ENCODE measurements around the gene KLHL26.

Gene KLHL26

GRCh38 chr19:18616023-18616422 is 20.8 kb upstream of the KLHL26 start:
- no peak for DNase-seq

GRCh38 chr19:18617562-18617961 is 19.3 kb upstream of the KLHL26 start:
- DNase-seq, result no peak

- DNase-seq, result no peak
Observed at GRCh38 chr19:18618236-18618635, 18.6 kb upstream of the KLHL26 start.

GRCh38 chr19:18620311-18620710 is 16.5 kb upstream of the KLHL26 start:
- no peak for DNase-seq

- DNase-seq, result no peak
Observed at GRCh38 chr19:18620902-18621301, 15.9 kb upstream of the KLHL26 start.

- DNase-seq, result no peak
Observed at GRCh38 chr19:18626906-18627305, 9.9 kb upstream of the KLHL26 start.

GRCh38 chr19:18629166-18630088 is 7.4 kb upstream of the KLHL26 start:
- no peak for DNase-seq

- no peak for DNase-seq
Observed at GRCh38 chr19:18633321-18633720, 3.5 kb upstream of the KLHL26 start.

- DNase-seq, result no peak
Observed at GRCh38 chr19:18634612-18635297, 2.1 kb upstream of the KLHL26 start.

- no peak for DNase-seq
Observed at GRCh38 chr19:18635831-18636182, 1.0 kb upstream of the KLHL26 start.

GRCh38 chr19:18636183-18636968 is 452 bp upstream of the KLHL26 start:
- peak; percentile 99 to 100 for DNase-seq

GRCh38 chr19:18637673-18638630 is 1.1 kb downstream of the KLHL26 start:
- DNase-seq, result peak in 1 of 2 donors; percentile 19

GRCh38 chr19:18639706-18640243 is 2.9 kb downstream of the KLHL26 start:
- DNase-seq, result no peak

GRCh38 chr19:18644196-18645034 is 7.6 kb downstream of the KLHL26 start:
- DNase-seq, result no peak

- no peak for DNase-seq
Observed at GRCh38 chr19:18645035-18645511, 8.2 kb downstream of the KLHL26 start.

GRCh38 chr19:18646535-18647370 is 9.9 kb downstream of the KLHL26 start:
- no peak for DNase-seq

- no peak for DNase-seq
Observed at GRCh38 chr19:18647371-18647767, 10.5 kb downstream of the KLHL26 start.

- no peak for DNase-seq
Observed at GRCh38 chr19:18647807-18648206, 11.0 kb downstream of the KLHL26 start.

- no peak for DNase-seq
Observed at GRCh38 chr19:18648973-18649315, 12.1 kb downstream of the KLHL26 start.
